Adrenal gland (tissue), 12 donors: ENCODE results near the gene AMZ1. TPM values are rescaled to one million over a fixed set of nuclear protein-coding genes. Genes with fewer than 3 reads are reported as not detected.
A peak's percentile ranks its signal among the peaks of the same experiment; 100 is the strongest.

Source experiments
- DNase-seq, 7 donors: peaks; one replicate each; pipeline ENCODE4 v3.0.0-alpha.2; 2019 to 2020
- H3K27ac ChIP-seq, 5 donors: fragments of 200-600 bp; sonication (generic) in 4 of 5; 1 replicate in 3 of 5; 2 replicates in 2 of 5; pipeline versions ENCODE4 v1.5.1 to v1.8.0; 2016 to 2020; ENCODE audit warnings: mild to moderate bottlenecking in 1 of 5
- H3K27me3 ChIP-seq: fragments of 200-600 bp; 2 replicates; pipeline ENCODE4 v1.8.0; 2021
- H3K36me3 ChIP-seq, 2 donors: fragments of 200-600 bp; replicated peaks in 1 of 2; 1 replicate in 1 of 2; 2 replicates in 1 of 2; pipeline versions ENCODE4 v1.5.1 to v1.8.0; 2018 to 2022
- H3K4me1 ChIP-seq, 2 donors: fragments of 200-600 bp; replicated peaks in 1 of 2; 1 replicate in 1 of 2; 2 replicates in 1 of 2; pipeline versions ENCODE4 v1.5.1 to v1.8.0; 2018 to 2021
- H3K4me3 ChIP-seq, 4 donors: fragments of 200-600 bp; sonication (generic) in 3 of 4; one replicate each; pipeline ENCODE4 v1.5.1; 2016 to 2018
- H3K9me3 ChIP-seq, 3 donors: fragments of 200-600 bp; sonication (generic) in 1 of 3; replicated peaks in 1 of 3; 1 replicate in 2 of 3; 2 replicates in 1 of 3; pipeline versions ENCODE4 v1.5.1 to v1.8.0; 2016 to 2021
- CTCF ChIP-seq, 6 experiments: fragments of 450-650 bp in 4 of 6; fragments of 200-600 bp in 2 of 6; sonication (generic) in 1 of 6; IDR thresholded peaks; 1 replicate in 5 of 6; 2 replicates in 1 of 6; pipeline versions ENCODE4 v1.5.1 to v1.8.0; 2016 to 2021; ENCODE audit warnings: antibody characterized with exemption in 6 of 6, mild to moderate bottlenecking in 2 of 6, moderate library complexity in 1 of 6
- POLR2A ChIP-seq, 2 donors: fragments of 450-650 bp; IDR thresholded peaks; one replicate each; pipeline ENCODE4 v1.6.1; 2017; ENCODE audit warnings: antibody characterized with exemption in 2 of 2, mild to moderate bottlenecking in 2 of 2, moderate library complexity in 1 of 2
- WGBS, 4 donors: extraction: QIAGEN DNeasy Blood & Tissue Kit in 2 of 4; methylation state at CpG; one replicate each; pipeline versions ENCODE4 v1.1.5 to v1.1.7; 2013 to 2017; 5-methylcytosine and 5-hydroxymethylcytosine counted together
- intact Hi-C, 2 donors: fragments of 100-400 bp; cut with DNase I; formaldehyde crosslinking; loops; one replicate each; pipeline versions ENCODE4 v1.14.1 to v1.15.0; 2022 to 2023
- polyA plus RNA-seq, 3 donors: library from polyadenylated mRNA; stranded (reverse); fragments of 200-250 nt in 2 of 3; fragments of 350-450 nt in 1 of 3; fragmentation: Illumina TruSeq in 1 of 3; extraction: RNeasy Lipid Tissue Mini Kit (QIAGEN cat#74804) in 1 of 3; gene quantifications; one replicate each; pipeline ENCODE4 v1.2.3, GENCODE V29; 2013 to 2014
- total RNA-seq, 9 donors: library from RNA; depleted of rRNA in 4 of 9; stranded (reverse); fragments of >200 nt in 4 of 9; fragments of 120-200 nt in 1 of 9; fragmentation: NEBNext Ultra II Directional in 1 of 9; extraction: Animal tissue kit (Norgen Biotek cat#: 25700) in 1 of 9; gene quantifications; one replicate each; pipeline versions ENCODE4 v1.1.0 to v1.2.4, GENCODE V29; 2013 to 2023
- donor health status: healthy with polysubstance abuse.
- donor health status: Bipolar disorder and iron deficiency.
- donor health status: DM: yes; HTN: yes; CAD: no.
- donor health status: DM: no; HTN: no; CAD: no.
- donor health status: DM: no; HTN: no; CAD: no.
- donor health status: DM: yes; HTN: yes; CAD: no.

Gene AMZ1
- total and polyA plus RNA-seq, 12 donors = 0.06 to 0.36 (median 0.11) TPM; not detected in 6

DNA sequence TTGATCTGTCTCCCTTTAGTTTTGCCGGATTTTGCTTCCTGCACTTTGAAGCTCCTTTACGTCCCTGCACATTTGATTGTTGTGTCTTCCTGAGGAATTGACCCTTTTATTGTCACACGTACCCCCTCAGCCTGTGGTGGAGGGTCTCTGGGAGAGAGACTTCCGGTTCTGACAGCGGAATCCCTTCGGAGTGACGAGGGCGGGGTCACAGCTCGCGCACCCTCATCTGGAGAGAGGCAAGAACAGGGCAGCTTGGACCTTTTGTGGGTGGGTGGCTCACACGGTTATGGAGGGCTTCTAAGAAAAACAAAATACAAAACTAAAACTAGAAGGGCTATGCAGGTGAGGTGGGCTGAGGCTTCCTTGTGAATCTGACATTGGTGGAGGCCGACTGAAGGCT lies 26.0 kb downstream of the AMZ1 start:
- peaks cover 0 to 8% of the 10 kb centered on the region in 2 donors for H3K4me1 ChIP-seq
- H3K9me3 ChIP-seq = no peaks in the 10 kb centered on the region
- 77 to 89% (median 80%) methylated on average over 12 of the region's 12 CpGs for WGBS, 4 donors
- H3K4me3 ChIP-seq = no peak overlapping the region
- H3K36me3 ChIP-seq = peaks cover 0 to 5% of the 10 kb centered on the region in 2 donors
- no peak for DNase-seq
- intact Hi-C loops = loop anchor here in 1 of 2 donors (10.0 kb wide), 1 partner anchor 131 kb away; the partner anchor contains the start of gene GNA12
- no peaks in the 10 kb centered on the region for H3K27me3 ChIP-seq
- no peak overlapping the region for H3K27ac ChIP-seq
- TF ChIP-seq POLR2A (IDR thresholded peaks at IDR 0.05) (no peak), CTCF (IDR thresholded peaks at IDR 0.05) (no peak)

DNA sequence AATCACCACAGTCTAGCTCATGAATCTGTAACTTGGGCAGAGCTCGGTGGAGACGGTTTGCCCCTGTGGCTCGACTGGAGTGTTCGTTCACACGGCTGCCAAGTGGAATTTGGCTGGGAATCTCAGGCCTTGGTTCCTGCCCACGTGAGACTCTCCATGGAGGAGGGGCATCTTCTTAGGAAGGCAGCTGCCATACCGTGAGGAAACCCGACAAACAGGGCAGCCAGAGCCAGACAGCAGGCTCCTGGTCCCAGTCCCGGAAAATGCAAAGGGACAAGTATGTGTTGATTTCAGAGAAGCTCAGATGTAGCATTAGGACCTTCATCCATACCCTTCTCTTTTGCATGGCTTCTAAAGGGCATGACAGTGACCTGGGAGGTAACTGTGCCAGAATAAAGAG lies 26.6 kb downstream of the AMZ1 start:
- Histone ChIP-seq H3K4me3 (no peak overlapping the region), H3K4me1 (peaks cover 0 to 8% of the 10 kb centered on the region in 2 donors), H3K27me3 (no peaks in the 10 kb centered on the region), H3K9me3 (no peaks in the 10 kb centered on the region), H3K36me3 (peaks cover 0 to 8% of the 10 kb centered on the region in 2 donors), H3K27ac (no peak overlapping the region)
- intact Hi-C loops = loop anchor here in 1 of 2 donors (10.0 kb wide), 1 partner anchor 130 kb away; the partner anchor contains the start of gene GNA12
- 94 to 100% (median 95%) methylated on average over 4 to 9 of the region's 9 CpGs for WGBS, 4 donors
- TF ChIP-seq POLR2A (IDR thresholded peaks at IDR 0.05) = no peak
- no peak for TF ChIP-seq CTCF (IDR thresholded peaks at IDR 0.05)
- no peak for DNase-seq

GRCh38 chr7:2715341-2716231 lies 27.6 kb downstream of the AMZ1 start:
- no peak for DNase-seq
- 67 to 73% (median 71%) methylated on average over 22 of the region's 22 CpGs for WGBS, 4 donors
- Histone ChIP-seq H3K4me1 (peaks cover 0 to 5% of the 10 kb centered on the region in 2 donors), H3K9me3 (no peaks in the 10 kb centered on the region), H3K27ac (peak overlapping the region in 1 of 5 donors; percentile 73), H3K36me3 (peaks cover 0 to 13% of the 10 kb centered on the region in 2 donors), H3K27me3 (no peaks in the 10 kb centered on the region), H3K4me3 (no peak overlapping the region)
- TF ChIP-seq CTCF (IDR thresholded peaks at IDR 0.05) (no peak), POLR2A (IDR thresholded peaks at IDR 0.05) (no peak)
- intact Hi-C loops = loop anchor here in 1 of 2 donors (10.0 kb wide), 1 partner anchor 129 kb away; the partner anchor contains the start of gene GNA12

GRCh38 chr7:2716488-2716887 lies 28.5 kb downstream of the AMZ1 start:
- Histone ChIP-seq H3K4me3 (no peak overlapping the region), H3K4me1 (peaks cover 0 to 5% of the 10 kb centered on the region in 2 donors), H3K36me3 (peaks cover 0 to 19% of the 10 kb centered on the region in 2 donors), H3K27ac (peak overlapping the region in 2 of 5 donors; percentile 3 to 73), H3K27me3 (no peaks in the 10 kb centered on the region), H3K9me3 (no peaks in the 10 kb centered on the region)
- 87 to 93% (median 92%) methylated on average over 10 to 11 of the region's 11 CpGs for WGBS, 4 donors
- TF ChIP-seq POLR2A (IDR thresholded peaks at IDR 0.05) = no peak
- TF ChIP-seq CTCF (IDR thresholded peaks at IDR 0.05) = no peak
- intact Hi-C loops = loop anchor here in 1 of 2 donors (10.0 kb wide), 1 partner anchor 128 kb away; the partner anchor contains the start of gene GNA12
- DNase-seq = no peak
